ENCODE results near the gene LSR.

DNA sequence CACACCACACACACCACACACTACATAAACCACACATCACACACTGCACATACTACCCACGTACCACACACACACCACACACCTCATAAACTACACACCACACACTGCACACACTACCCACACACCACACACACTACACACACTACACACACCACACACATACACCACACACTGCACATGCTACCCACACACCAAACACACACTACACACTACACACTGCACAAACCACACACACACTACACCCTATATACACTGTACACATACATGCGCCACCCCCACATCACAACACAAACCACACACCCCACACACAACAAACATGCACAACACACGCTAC, 48.7 kb downstream of the LSR start:
- TF ChIP-seq, protein P1, sequence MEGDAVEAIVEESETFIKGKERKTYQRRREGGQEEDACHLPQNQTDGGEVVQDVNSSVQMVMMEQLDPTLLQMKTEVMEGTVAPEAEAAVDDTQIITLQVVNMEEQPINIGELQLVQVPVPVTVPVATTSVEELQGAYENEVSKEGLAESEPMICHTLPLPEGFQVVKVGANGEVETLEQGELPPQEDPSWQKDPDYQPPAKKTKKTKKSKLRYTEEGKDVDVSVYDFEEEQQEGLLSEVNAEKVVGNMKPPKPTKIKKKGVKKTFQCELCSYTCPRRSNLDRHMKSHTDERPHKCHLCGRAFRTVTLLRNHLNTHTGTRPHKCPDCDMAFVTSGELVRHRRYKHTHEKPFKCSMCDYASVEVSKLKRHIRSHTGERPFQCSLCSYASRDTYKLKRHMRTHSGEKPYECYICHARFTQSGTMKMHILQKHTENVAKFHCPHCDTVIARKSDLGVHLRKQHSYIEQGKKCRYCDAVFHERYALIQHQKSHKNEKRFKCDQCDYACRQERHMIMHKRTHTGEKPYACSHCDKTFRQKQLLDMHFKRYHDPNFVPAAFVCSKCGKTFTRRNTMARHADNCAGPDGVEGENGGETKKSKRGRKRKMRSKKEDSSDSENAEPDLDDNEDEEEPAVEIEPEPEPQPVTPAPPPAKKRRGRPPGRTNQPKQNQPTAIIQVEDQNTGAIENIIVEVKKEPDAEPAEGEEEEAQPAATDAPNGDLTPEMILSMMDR (conservative IDR thresholded peaks at IDR 0.05; ENCODE audit: low read depth in 2 of 2) = no peak
- TF ChIP-seq EZH2phosphoT487 (IDR thresholded peaks at IDR 0.05; ENCODE audit: unreplicated experiment) = no peak
- TF ChIP-seq ZNF114 (CRISPR knock-in tag; IDR thresholded peaks at IDR 0.05) = no peak
- TF ChIP-seq REST (IDR thresholded peaks at IDR 0.05; ENCODE audit: unreplicated experiment) = no peak
- no peak for TF ChIP-seq EZH2 (IDR thresholded peaks at IDR 0.05; ENCODE audit: low read depth, unreplicated experiment)
- no peak for TF ChIP-seq POLR2AphosphoS5 (IDR thresholded peaks at IDR 0.05; ENCODE audit: low read depth)
- TF ChIP-seq ETS1 (IDR thresholded peaks at IDR 0.05) = no peak
- TF ChIP-seq STAT1 (IDR thresholded peaks at IDR 0.05; ENCODE audit: unreplicated experiment) = no peak
- TF ChIP-seq, protein P2, sequence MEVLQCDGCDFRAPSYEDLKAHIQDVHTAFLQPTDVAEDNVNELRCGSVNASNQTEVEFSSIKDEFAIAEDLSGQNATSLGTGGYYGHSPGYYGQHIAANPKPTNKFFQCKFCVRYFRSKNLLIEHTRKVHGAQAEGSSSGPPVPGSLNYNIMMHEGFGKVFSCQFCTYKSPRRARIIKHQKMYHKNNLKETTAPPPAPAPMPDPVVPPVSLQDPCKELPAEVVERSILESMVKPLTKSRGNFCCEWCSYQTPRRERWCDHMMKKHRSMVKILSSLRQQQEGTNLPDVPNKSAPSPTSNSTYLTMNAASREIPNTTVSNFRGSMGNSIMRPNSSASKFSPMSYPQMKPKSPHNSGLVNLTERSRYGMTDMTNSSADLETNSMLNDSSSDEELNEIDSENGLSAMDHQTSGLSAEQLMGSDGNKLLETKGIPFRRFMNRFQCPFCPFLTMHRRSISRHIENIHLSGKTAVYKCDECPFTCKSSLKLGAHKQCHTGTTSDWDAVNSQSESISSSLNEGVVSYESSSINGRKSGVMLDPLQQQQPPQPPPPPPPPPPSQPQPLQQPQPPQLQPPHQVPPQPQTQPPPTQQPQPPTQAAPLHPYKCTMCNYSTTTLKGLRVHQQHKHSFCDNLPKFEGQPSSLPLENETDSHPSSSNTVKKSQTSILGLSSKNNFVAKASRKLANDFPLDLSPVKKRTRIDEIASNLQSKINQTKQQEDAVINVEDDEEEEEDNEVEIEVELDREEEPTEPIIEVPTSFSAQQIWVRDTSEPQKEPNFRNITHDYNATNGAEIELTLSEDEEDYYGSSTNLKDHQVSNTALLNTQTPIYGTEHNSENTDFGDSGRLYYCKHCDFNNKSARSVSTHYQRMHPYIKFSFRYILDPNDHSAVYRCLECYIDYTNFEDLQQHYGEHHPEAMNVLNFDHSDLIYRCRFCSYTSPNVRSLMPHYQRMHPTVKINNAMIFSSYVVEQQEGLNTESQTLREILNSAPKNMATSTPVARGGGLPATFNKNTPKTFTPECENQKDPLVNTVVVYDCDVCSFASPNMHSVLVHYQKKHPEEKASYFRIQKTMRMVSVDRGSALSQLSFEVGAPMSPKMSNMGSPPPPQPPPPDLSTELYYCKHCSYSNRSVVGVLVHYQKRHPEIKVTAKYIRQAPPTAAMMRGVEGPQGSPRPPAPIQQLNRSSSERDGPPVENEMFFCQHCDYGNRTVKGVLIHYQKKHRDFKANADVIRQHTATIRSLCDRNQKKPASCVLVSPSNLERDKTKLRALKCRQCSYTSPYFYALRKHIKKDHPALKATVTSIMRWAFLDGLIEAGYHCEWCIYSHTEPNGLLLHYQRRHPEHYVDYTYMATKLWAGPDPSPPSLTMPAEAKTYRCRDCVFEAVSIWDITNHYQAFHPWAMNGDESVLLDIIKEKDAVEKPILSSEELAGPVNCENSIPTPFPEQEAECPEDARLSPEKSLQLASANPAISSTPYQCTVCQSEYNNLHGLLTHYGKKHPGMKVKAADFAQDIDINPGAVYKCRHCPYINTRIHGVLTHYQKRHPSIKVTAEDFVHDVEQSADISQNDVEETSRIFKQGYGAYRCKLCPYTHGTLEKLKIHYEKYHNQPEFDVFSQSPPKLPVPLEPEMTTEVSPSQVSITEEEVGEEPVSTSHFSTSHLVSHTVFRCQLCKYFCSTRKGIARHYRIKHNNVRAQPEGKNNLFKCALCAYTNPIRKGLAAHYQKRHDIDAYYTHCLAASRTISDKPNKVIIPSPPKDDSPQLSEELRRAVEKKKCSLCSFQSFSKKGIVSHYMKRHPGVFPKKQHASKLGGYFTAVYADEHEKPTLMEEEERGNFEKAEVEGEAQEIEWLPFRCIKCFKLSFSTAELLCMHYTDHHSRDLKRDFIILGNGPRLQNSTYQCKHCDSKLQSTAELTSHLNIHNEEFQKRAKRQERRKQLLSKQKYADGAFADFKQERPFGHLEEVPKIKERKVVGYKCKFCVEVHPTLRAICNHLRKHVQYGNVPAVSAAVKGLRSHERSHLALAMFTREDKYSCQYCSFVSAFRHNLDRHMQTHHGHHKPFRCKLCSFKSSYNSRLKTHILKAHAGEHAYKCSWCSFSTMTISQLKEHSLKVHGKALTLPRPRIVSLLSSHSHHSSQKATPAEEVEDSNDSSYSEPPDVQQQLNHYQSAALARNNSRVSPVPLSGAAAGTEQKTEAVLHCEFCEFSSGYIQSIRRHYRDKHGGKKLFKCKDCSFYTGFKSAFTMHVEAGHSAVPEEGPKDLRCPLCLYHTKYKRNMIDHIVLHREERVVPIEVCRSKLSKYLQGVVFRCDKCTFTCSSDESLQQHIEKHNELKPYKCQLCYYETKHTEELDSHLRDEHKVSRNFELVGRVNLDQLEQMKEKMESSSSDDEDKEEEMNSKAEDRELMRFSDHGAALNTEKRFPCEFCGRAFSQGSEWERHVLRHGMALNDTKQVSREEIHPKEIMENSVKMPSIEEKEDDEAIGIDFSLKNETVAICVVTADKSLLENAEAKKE (CRISPR knock-in tag; IDR thresholded peaks at IDR 0.05) = no peak
- no peak for TF ChIP-seq NANOG (IDR thresholded peaks at IDR 0.05; ENCODE audit: borderline replicate concordance)
- no peak for TF ChIP-seq CREB1 (CRISPR knock-in tag; IDR thresholded peaks at IDR 0.05; ENCODE audit: low read depth)
- TF ChIP-seq JUNB (IDR thresholded peaks at IDR 0.05; ENCODE audit: unreplicated experiment) = no peak
- TF ChIP-seq ZNF331 (CRISPR knock-in tag; IDR thresholded peaks at IDR 0.05; ENCODE audit: low read depth) = no peak
